LNCaP clone FGC (cell line): ENCODE measurements around the gene GNB1L.

Experiments used
- DNase-seq: peaks from one replicate; pipeline ENCODE4 v3.0.0-alpha.2; 2011; ENCODE audit warnings: low read depth
- H3K4me3 ChIP-seq: 2 replicates; pipeline ENCODE4 v1.5.1; 2011; ENCODE audit warnings: mild to moderate bottlenecking, low read depth, low read length, control low read depth
- TF ChIP-seq, protein P1 (sequence below): IDR thresholded peaks from 2 replicates; pipeline ENCODE4 v1.5.1; 2012; ENCODE audit warnings: mild to moderate bottlenecking; ENCODE audit not compliant: control insufficient read depth, insufficient read depth; ENCODE audit errors: extremely low read depth

The GNB1L gene

DNA sequence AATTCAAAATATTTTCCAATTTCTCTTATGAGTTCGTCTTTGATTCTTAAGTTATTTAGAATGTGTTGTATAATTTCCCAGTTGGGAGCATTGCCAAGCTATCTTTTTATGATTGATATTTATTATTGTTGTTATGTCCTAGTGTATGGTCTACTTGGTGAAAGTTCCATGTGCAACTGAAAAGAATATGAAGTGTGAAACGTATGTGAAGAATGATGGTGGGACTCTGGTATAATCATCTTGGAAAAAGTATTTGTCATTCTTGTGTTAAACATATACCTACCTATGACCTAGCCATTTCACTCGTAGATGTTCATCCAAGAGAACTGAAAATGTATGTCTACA is 12.0 kb upstream of the GNB1L start:
- no peak overlapping the region for H3K4me3 ChIP-seq
- no peak for DNase-seq
- TF ChIP-seq, protein P1, sequence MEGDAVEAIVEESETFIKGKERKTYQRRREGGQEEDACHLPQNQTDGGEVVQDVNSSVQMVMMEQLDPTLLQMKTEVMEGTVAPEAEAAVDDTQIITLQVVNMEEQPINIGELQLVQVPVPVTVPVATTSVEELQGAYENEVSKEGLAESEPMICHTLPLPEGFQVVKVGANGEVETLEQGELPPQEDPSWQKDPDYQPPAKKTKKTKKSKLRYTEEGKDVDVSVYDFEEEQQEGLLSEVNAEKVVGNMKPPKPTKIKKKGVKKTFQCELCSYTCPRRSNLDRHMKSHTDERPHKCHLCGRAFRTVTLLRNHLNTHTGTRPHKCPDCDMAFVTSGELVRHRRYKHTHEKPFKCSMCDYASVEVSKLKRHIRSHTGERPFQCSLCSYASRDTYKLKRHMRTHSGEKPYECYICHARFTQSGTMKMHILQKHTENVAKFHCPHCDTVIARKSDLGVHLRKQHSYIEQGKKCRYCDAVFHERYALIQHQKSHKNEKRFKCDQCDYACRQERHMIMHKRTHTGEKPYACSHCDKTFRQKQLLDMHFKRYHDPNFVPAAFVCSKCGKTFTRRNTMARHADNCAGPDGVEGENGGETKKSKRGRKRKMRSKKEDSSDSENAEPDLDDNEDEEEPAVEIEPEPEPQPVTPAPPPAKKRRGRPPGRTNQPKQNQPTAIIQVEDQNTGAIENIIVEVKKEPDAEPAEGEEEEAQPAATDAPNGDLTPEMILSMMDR, result no peak

DNA sequence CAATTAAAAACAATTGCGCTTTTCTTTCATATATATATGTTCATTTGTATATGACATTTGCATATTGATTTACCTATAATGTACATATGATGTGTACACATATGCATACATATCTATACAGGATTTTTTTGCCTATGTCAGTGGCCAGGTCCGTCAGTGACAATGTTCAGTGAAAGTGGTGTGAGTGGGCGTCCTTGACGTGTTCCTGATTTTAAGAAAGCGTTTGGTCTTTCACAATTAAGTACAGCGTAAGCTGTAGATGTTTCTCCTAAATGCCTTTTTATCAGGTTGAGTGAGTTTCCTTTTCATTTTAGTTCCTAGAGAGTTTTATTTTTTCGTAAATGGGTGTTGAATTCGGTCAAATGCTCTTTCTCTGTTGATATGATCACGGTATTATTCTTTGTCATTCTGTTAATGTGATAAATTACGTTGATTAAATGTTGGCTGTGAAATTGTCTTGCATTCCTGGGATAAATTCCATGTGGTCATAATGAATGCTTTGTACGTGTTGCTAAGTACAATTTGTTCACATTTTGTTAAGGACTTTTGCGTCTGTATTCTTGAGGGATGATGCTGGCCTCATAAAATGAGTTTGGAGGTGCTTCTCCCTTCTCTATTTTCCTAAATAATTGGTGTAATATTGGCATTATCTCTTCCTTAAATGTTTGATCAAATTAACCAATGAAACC is 10.6 kb upstream of the GNB1L start:
- H3K4me3 ChIP-seq, result no peak overlapping the region
- TF ChIP-seq, protein P1, result no peak
- DNase-seq, result no peak

DNA sequence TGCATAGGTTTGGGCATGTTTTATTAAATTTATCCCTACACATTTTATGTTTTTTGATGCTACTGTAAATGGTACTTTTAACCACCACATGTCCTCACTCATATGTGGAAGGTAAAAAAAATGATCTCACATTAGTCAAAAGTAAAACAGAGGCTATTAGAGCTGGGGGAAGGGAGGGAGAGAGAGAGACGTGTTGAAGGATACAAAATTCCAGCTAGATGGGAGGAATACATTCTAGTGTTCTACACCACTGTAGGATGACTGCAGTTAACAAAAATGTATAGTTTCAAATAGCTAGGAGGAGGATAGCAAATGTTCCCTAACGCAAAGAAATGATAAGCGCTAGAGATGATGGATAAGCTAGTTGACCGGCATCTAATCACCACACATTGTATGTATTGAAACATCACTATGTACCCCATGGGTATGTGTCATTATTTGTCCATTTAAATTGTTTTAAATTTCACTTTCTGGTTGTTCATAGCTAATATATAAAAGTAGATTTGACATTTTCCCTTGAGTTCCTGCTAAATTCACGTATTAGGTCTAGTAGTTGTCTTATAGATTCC is 9.9 kb upstream of the GNB1L start:
- DNase-seq, result no peak
- H3K4me3 ChIP-seq, result no peak overlapping the region
- TF ChIP-seq, protein P1, result no peak

DNA sequence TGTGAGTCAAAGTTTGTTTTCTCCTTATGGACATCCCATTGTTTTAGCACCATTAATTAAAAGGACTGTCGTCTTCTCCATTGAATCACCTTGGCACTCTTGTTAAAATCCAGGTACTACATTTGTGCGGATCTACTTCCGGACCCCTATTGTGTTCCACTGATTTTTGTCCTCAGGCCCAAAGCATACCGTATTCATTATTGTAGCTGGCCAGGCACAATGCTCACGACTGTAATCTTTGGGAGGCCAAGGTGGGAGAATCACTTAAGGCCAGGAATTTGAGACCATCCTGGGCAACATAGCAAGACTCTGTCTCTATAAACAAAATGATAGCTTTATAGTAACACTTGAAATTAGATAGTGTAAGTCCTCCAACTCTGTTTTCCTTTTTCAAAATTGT is 8.9 kb upstream of the GNB1L start:
- H3K4me3 ChIP-seq, result no peak overlapping the region
- no peak for DNase-seq
- TF ChIP-seq, protein P1, result no peak

DNA sequence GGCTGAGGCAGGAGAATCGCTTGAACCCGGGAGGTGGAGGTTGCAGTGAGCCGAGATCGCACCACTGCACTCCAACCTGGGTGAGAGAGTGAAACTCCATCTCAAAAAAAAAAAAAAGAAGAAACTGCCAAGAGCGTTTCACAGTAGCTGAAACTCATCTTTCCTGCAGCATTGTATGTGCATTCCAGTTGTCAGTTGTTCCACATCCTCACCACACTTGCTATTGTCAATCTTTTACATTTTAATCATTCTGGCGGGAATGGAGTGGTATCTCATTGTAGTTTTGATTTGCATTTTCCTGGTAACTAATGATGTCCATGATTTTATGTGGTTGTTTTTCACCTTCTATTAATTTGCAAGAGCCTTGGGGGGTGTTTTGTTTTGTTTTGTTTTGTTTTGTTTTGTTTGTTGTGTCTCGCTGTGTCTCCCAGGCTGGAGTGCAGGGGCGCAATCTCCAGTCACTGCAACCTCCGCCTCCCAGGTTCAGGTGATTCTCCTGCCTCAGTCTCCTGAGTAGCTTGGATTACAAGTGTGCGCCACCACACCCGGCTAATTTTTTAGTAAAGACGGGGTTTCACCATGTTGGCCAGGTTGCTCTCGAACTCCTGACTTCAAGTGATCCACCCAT is 8.1 kb upstream of the GNB1L start:
- DNase-seq, result no peak
- H3K4me3 ChIP-seq, result no peak overlapping the region
- TF ChIP-seq, protein P1, result no peak

DNA sequence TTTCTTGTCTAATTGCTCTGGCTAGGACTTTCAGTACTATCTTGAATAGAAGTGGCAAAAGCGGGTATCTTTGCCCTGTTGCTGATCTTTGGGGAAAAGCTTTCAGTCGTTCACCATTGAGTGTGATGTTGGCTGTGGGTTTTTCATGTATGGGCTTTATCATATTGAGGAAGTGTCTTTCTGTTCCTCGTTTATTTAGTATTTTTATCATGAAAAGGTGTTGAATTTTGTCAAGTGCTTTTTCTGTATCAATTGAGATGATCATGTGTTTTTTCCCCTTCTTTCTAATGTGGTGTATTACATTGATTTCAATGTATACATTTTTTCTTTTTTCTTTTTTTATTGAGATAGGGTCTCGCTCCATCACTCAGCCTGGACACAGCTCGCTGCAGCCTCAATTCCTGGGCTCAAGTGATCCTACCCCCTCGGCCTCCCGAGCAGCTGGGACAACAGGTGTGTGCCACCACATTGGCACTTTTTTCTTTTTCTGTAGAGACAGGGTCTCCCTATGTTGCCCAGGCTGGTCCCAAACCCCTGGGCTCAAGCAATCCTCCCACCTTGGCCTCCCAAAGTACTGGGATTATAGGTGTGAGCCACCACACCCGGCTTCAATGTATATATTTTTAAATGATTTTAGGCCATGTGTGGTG is 5.3 kb upstream of the GNB1L start:
- TF ChIP-seq, protein P1, result no peak
- H3K4me3 ChIP-seq, result no peak overlapping the region
- DNase-seq, result no peak
